GM12878 (cell line): ENCODE data around the gene HTR1D.

ENCODE experiments used
- CHD1 ChIP-seq: IDR thresholded peaks from 2 replicates; pipeline ENCODE4 v1.6.1; 2012; ENCODE audit warnings: low read depth, low read length, improper control_type of control experiment
- CTCF ChIP-seq, 3 experiments: IDR thresholded peaks in 2 of 3; conservative IDR thresholded peaks in 1 of 3; 2 replicates each; pipeline ENCODE4 v1.5.1; 2011; ENCODE audit warnings: low read depth in 3 of 3, low read length in 3 of 3, mild to moderate bottlenecking in 3 of 3, control low read depth in 2 of 3, moderate library complexity in 2 of 3, inconsistent platforms in 1 of 3, mixed read lengths in 1 of 3; ENCODE audit not compliant: control insufficient read depth in 2 of 3, insufficient read depth in 1 of 3; ENCODE audit errors: extremely low read depth in 1 of 3
- EP300 ChIP-seq, 2 experiments: fragments of 150-350 bp in 1 of 2; IDR thresholded peaks; 2 replicates each; pipeline ENCODE4 v1.6.1; 2011 to 2012; ENCODE audit warnings: low read depth in 2 of 2, low read length in 2 of 2, borderline replicate concordance in 1 of 2, improper control_type of control experiment in 1 of 2, inconsistent platforms in 1 of 2; ENCODE audit not compliant: control insufficient read depth in 1 of 2
- EZH2 ChIP-seq: IDR thresholded peaks from 2 replicates; pipeline ENCODE4 v1.6.1; 2012; ENCODE audit warnings: low read depth, mild to moderate bottlenecking, control low read depth, inconsistent platforms, low read length, borderline replicate concordance; ENCODE audit not compliant: control insufficient read depth
- HDAC2 ChIP-seq: fragments of 200-600 bp; sonication (generic); IDR thresholded peaks from 2 replicates; pipeline ENCODE4 v1.6.1; 2017
- IKZF1 ChIP-seq: fragments of 450-650 bp; conservative IDR thresholded peaks from 2 replicates; pipeline ENCODE4 v1.6.1; 2017; ENCODE audit warnings: antibody characterized with exemption, mild to moderate bottlenecking
- MYC ChIP-seq: IDR thresholded peaks from 2 replicates; pipeline ENCODE4 v1.6.1; 2011; ENCODE audit warnings: mild to moderate bottlenecking, low read length, moderate library complexity, inconsistent platforms; ENCODE audit not compliant: insufficient read depth, insufficient replicate concordance, insufficient read length, severe bottlenecking
- POLR2A ChIP-seq: IDR thresholded peaks from 2 replicates; pipeline ENCODE4 v1.6.1; 2011; ENCODE audit warnings: low read depth, mild to moderate bottlenecking, low read length
- POLR2AphosphoS5 ChIP-seq: IDR thresholded peaks from 2 replicates; pipeline ENCODE4 v1.6.1; 2011; ENCODE audit warnings: mild to moderate bottlenecking, low read length, inconsistent platforms
- RAD21 ChIP-seq: IDR thresholded peaks from 2 replicates; pipeline ENCODE4 v1.6.1; 2011; ENCODE audit warnings: mild to moderate bottlenecking, low read depth, low read length, moderate library complexity; ENCODE audit not compliant: insufficient read depth
- RCOR1 ChIP-seq: conservative IDR thresholded peaks from 2 replicates; pipeline ENCODE4 v1.6.1; 2012; ENCODE audit warnings: low read depth, low read length, improper control_type of control experiment
- ZNF24 ChIP-seq: fragments of 450-650 bp; IDR thresholded peaks from 2 replicates; pipeline ENCODE4 v1.6.1; 2017; ENCODE audit warnings: antibody characterized with exemption, mild to moderate bottlenecking
- TF ChIP-seq, protein P1 (sequence below): fragments of 450-650 bp; formaldehyde crosslinking; IDR thresholded peaks from 2 replicates; pipeline ENCODE4 v1.4.0; 2020; ENCODE audit warnings: mild to moderate bottlenecking, moderate library complexity

DNA sequence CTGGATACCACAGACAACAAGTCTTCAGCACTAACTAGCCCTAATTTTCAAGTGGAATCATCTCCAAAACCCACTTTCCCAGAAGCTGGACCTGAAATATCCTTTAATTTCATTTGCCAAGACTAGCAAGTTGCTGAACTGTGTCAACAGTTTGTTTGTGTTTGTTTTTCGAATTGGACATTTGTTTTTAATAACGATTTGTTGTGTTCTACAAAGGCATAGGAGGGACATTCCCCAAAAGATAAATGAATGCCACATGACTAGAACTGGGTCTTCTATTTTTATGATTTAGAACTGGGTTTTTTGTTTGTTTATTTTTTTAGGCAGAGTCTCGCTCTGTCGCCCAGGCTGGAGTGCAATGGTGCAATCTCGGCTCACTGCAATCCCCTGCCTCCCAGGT is 66.6 kb downstream of the HTR1D start:
- TF ChIP-seq IKZF1, result no peak
- no peak for TF ChIP-seq CTCF (IDR thresholded peaks at IDR 0.05 in 2 of 3, conservative IDR thresholded peaks at IDR 0.05 in 1 of 3; ENCODE audit: control insufficient read depth in 2 of 3, extremely low read depth in 1 of 3, insufficient read depth in 1 of 3, low read depth in 3 of 3, low read length in 3 of 3)
- no peak for TF ChIP-seq RCOR1
- TF ChIP-seq POLR2A, result no peak
- TF ChIP-seq MYC, result no peak
- TF ChIP-seq EZH2, result no peak
- no peak for TF ChIP-seq EP300 (IDR thresholded peaks at IDR 0.05; ENCODE audit: borderline replicate concordance in 1 of 2, control insufficient read depth in 1 of 2, low read depth in 2 of 2, low read length in 2 of 2)
- no peak for TF ChIP-seq POLR2AphosphoS5
- no peak for TF ChIP-seq RAD21
- no peak for TF ChIP-seq ZNF24
- TF ChIP-seq, protein P1, sequence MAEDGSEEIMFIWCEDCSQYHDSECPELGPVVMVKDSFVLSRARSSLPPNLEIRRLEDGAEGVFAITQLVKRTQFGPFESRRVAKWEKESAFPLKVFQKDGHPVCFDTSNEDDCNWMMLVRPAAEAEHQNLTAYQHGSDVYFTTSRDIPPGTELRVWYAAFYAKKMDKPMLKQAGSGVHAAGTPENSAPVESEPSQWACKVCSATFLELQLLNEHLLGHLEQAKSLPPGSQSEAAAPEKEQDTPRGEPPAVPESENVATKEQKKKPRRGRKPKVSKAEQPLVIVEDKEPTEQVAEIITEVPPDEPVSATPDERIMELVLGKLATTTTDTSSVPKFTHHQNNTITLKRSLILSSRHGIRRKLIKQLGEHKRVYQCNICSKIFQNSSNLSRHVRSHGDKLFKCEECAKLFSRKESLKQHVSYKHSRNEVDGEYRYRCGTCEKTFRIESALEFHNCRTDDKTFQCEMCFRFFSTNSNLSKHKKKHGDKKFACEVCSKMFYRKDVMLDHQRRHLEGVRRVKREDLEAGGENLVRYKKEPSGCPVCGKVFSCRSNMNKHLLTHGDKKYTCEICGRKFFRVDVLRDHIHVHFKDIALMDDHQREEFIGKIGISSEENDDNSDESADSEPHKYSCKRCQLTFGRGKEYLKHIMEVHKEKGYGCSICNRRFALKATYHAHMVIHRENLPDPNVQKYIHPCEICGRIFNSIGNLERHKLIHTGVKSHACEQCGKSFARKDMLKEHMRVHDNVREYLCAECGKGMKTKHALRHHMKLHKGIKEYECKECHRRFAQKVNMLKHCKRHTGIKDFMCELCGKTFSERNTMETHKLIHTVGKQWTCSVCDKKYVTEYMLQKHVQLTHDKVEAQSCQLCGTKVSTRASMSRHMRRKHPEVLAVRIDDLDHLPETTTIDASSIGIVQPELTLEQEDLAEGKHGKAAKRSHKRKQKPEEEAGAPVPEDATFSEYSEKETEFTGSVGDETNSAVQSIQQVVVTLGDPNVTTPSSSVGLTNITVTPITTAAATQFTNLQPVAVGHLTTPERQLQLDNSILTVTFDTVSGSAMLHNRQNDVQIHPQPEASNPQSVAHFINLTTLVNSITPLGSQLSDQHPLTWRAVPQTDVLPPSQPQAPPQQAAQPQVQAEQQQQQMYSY (CRISPR knock-in tag), result no peak
- TF ChIP-seq CHD1, result no peak
- TF ChIP-seq HDAC2, result no peak
